GM23338 (cell line): ENCODE data around the gene BMPR1B. TPM values are rescaled to one million over a fixed set of nuclear protein-coding genes. Genes with fewer than 3 reads are reported as not detected.

Experiments
- ATAC-seq: fragments of 200-7000 bp; cut with Tn5 transposase; 3 replicates; pipeline ENCODE4 v1.9.1; 2020
- DNase-seq: peaks from one replicate; pipeline ENCODE4 v3.0.0-alpha.2; 2015; ENCODE audit warnings: low spot score
- H2AFZ ChIP-seq: fragments of 200-600 bp; sonication (generic); 2 replicates; pipeline ENCODE4 v1.8.0; 2016; ENCODE audit warnings: antibody characterized with exemption, mild to moderate bottlenecking, moderate library complexity
- H3F3A ChIP-seq: fragments of 200-600 bp; sonication (generic); replicated peaks from 2 replicates; pipeline ENCODE4 v1.8.0; 2017; ENCODE audit warnings: antibody characterized with exemption, mixed run types, low read depth
- H3K27ac ChIP-seq: fragments of 200-600 bp; sonication (generic); 2 replicates; pipeline ENCODE4 v1.6.1; 2016; ENCODE audit warnings: low read depth
- H3K27me3 ChIP-seq: fragments of 200-600 bp; sonication (generic); 2 replicates; pipeline ENCODE4 v1.8.0; 2016; ENCODE audit warnings: mild to moderate bottlenecking, mixed run types, moderate library complexity; ENCODE audit not compliant: insufficient read depth
- H3K36me3 ChIP-seq: fragments of 200-600 bp; sonication (generic); 2 replicates; pipeline ENCODE4 v1.8.0; 2016; ENCODE audit warnings: mild to moderate bottlenecking; ENCODE audit not compliant: insufficient read depth
- H3K4me1 ChIP-seq: fragments of 200-600 bp; sonication (generic); 2 replicates; pipeline ENCODE4 v1.8.0; 2016; ENCODE audit warnings: mild to moderate bottlenecking, moderate library complexity; ENCODE audit not compliant: insufficient read depth
- H3K4me2 ChIP-seq: fragments of 200-600 bp; sonication (generic); 2 replicates; pipeline ENCODE4 v1.7.1; 2017; ENCODE audit warnings: mixed run types
- H3K4me3 ChIP-seq: fragments of 200-600 bp; sonication (generic); 2 replicates; pipeline ENCODE4 v1.6.1; 2016; ENCODE audit warnings: mixed run types
- H3K79me2 ChIP-seq: fragments of 200-600 bp; sonication (generic); replicated peaks from 2 replicates; pipeline ENCODE4 v1.8.0; 2017; ENCODE audit warnings: mild to moderate bottlenecking; ENCODE audit not compliant: insufficient read depth
- H3K9me2 ChIP-seq: fragments of 200-600 bp; sonication (generic); 2 replicates; pipeline ENCODE4 v1.8.0; 2017; ENCODE audit not compliant: insufficient read depth
- H4K20me1 ChIP-seq: fragments of 200-600 bp; sonication (generic); replicated peaks from 2 replicates; pipeline ENCODE4 v1.8.0; 2017; ENCODE audit warnings: mild to moderate bottlenecking; ENCODE audit not compliant: insufficient read depth
- H3K27ac Mint-ChIP-seq: 2 replicates; pipeline ENCODE4 v1.8.0; 2020; ENCODE audit warnings: inconsistent platforms, mild to moderate bottlenecking, moderate library complexity, mixed read lengths
- H3K27me3 Mint-ChIP-seq: 3 replicates; pipeline ENCODE4 v1.8.0; 2022; ENCODE audit warnings: low read depth, mild to moderate bottlenecking, moderate library complexity, mixed read lengths, inconsistent platforms; ENCODE audit not compliant: insufficient read depth, poor library complexity
- H3K36me3 Mint-ChIP-seq: 3 replicates; pipeline ENCODE4 v1.8.0; 2021; ENCODE audit warnings: low read depth, mild to moderate bottlenecking, inconsistent platforms, moderate library complexity, mixed read lengths
- H3K4me1 Mint-ChIP-seq: 3 replicates; pipeline ENCODE4 v1.8.0; 2020; ENCODE audit warnings: mild to moderate bottlenecking, inconsistent platforms, mixed read lengths
- H3K4me3 Mint-ChIP-seq: 3 replicates; pipeline ENCODE4 v1.8.0; 2021; ENCODE audit warnings: moderate library complexity, mild to moderate bottlenecking, inconsistent platforms, mixed read lengths
- H3K9me3 Mint-ChIP-seq: 3 replicates; pipeline ENCODE4 v1.8.0; 2020; ENCODE audit warnings: moderate library complexity, mild to moderate bottlenecking, inconsistent platforms, mixed read lengths
- CREB1 ChIP-seq: fragments of 250-450 bp; sonication (Bioruptor Pico); IDR thresholded peaks from 2 replicates; pipeline ENCODE4 v1.5.0; 2020; ENCODE audit warnings: low read depth, mild to moderate bottlenecking, moderate library complexity
- NANOG ChIP-seq: IDR thresholded peaks from 2 replicates; pipeline ENCODE4 v1.6.1; 2016; ENCODE audit warnings: antibody characterized with exemption, borderline replicate concordance
- ZNF114 ChIP-seq: fragments of 250-450 bp; sonication (Bioruptor Pico); IDR thresholded peaks from 2 replicates; pipeline ENCODE4 v1.5.0; 2020; ENCODE audit warnings: mild to moderate bottlenecking, moderate library complexity
- polyA plus RNA-seq: library from polyadenylated mRNA; unstranded; fragments of >200 nt; fragmentation: Nextera tagmentation; extraction: Ambion mirVana; gene quantifications from 2 replicates; pipeline ENCODE4 v1.2.1, GENCODE V29; 2016
- total RNA-seq: library from RNA; depleted of rRNA; stranded (reverse); fragments of >200 nt; shearing (Covaris generic); gene quantifications from 2 replicates; pipeline ENCODE4 v1.2.3, GENCODE V29; 2014
- TF ChIP-seq, protein P1 (sequence below): fragments of 250-450 bp; sonication (Bioruptor Pico); IDR thresholded peaks from 2 replicates; pipeline ENCODE4 v1.5.0; 2020; ENCODE audit warnings: mild to moderate bottlenecking, moderate library complexity
- TF ChIP-seq, protein P2 (sequence below): IDR thresholded peaks from one replicate; pipeline ENCODE4 v1.6.1; 2018; ENCODE audit warnings: antibody characterized with exemption; ENCODE audit not compliant: unreplicated experiment

Gene BMPR1B
- total and polyA plus RNA-seq, 2 experiments from 2014 or later, result 0.48 to 1.0 TPM

DNA sequence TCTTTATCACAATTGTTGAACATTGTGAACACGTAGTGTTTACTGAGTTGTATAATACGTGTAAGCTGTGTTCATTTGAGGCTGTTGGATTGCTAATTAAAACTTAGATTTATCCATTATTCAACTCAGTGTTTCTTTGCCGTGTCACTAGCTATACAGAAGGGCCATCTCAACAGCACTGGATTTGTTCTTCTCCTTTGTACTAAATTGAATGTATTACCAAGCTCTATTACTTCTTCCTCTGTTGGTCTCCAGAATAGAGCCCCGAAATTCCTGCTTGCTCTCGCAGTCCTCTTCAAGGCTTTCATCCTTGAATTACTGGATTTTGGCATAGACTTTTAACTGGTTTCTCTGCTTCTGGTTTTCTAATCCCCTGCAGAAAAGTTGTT lies 182.8 kb downstream of the BMPR1B start:
- H3F3A ChIP-seq, result no peaks in the 10 kb centered on the region
- no peak overlapping the region for H3K4me2 ChIP-seq
- H3K36me3 ChIP-seq, result no peaks in the 10 kb centered on the region
- Mint-ChIP-seq H3K27ac (no peak overlapping the region), H3K4me1 (peaks cover 19% of the 10 kb centered on the region; the same call in 2 of the 3 replicates), H3K9me3 (no peaks in the 10 kb centered on the region), H3K4me3 (no peak overlapping the region), H3K27me3 (peaks cover 3% of the 10 kb centered on the region), H3K36me3 (no peaks in the 10 kb centered on the region)
- H3K4me3 ChIP-seq, result no peak overlapping the region
- ATAC-seq, result no peak
- peaks cover 10% of the 10 kb centered on the region; the same call in 1 of the 2 replicates for H3K4me1 ChIP-seq
- no peak overlapping the region for H3K27ac ChIP-seq
- TF ChIP-seq, protein P1, sequence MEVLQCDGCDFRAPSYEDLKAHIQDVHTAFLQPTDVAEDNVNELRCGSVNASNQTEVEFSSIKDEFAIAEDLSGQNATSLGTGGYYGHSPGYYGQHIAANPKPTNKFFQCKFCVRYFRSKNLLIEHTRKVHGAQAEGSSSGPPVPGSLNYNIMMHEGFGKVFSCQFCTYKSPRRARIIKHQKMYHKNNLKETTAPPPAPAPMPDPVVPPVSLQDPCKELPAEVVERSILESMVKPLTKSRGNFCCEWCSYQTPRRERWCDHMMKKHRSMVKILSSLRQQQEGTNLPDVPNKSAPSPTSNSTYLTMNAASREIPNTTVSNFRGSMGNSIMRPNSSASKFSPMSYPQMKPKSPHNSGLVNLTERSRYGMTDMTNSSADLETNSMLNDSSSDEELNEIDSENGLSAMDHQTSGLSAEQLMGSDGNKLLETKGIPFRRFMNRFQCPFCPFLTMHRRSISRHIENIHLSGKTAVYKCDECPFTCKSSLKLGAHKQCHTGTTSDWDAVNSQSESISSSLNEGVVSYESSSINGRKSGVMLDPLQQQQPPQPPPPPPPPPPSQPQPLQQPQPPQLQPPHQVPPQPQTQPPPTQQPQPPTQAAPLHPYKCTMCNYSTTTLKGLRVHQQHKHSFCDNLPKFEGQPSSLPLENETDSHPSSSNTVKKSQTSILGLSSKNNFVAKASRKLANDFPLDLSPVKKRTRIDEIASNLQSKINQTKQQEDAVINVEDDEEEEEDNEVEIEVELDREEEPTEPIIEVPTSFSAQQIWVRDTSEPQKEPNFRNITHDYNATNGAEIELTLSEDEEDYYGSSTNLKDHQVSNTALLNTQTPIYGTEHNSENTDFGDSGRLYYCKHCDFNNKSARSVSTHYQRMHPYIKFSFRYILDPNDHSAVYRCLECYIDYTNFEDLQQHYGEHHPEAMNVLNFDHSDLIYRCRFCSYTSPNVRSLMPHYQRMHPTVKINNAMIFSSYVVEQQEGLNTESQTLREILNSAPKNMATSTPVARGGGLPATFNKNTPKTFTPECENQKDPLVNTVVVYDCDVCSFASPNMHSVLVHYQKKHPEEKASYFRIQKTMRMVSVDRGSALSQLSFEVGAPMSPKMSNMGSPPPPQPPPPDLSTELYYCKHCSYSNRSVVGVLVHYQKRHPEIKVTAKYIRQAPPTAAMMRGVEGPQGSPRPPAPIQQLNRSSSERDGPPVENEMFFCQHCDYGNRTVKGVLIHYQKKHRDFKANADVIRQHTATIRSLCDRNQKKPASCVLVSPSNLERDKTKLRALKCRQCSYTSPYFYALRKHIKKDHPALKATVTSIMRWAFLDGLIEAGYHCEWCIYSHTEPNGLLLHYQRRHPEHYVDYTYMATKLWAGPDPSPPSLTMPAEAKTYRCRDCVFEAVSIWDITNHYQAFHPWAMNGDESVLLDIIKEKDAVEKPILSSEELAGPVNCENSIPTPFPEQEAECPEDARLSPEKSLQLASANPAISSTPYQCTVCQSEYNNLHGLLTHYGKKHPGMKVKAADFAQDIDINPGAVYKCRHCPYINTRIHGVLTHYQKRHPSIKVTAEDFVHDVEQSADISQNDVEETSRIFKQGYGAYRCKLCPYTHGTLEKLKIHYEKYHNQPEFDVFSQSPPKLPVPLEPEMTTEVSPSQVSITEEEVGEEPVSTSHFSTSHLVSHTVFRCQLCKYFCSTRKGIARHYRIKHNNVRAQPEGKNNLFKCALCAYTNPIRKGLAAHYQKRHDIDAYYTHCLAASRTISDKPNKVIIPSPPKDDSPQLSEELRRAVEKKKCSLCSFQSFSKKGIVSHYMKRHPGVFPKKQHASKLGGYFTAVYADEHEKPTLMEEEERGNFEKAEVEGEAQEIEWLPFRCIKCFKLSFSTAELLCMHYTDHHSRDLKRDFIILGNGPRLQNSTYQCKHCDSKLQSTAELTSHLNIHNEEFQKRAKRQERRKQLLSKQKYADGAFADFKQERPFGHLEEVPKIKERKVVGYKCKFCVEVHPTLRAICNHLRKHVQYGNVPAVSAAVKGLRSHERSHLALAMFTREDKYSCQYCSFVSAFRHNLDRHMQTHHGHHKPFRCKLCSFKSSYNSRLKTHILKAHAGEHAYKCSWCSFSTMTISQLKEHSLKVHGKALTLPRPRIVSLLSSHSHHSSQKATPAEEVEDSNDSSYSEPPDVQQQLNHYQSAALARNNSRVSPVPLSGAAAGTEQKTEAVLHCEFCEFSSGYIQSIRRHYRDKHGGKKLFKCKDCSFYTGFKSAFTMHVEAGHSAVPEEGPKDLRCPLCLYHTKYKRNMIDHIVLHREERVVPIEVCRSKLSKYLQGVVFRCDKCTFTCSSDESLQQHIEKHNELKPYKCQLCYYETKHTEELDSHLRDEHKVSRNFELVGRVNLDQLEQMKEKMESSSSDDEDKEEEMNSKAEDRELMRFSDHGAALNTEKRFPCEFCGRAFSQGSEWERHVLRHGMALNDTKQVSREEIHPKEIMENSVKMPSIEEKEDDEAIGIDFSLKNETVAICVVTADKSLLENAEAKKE (CRISPR knock-in tag), result no peak
- TF ChIP-seq NANOG (no peak), CREB1 (CRISPR knock-in tag) (no peak), ZNF114 (no peak)
- TF ChIP-seq, protein P2, sequence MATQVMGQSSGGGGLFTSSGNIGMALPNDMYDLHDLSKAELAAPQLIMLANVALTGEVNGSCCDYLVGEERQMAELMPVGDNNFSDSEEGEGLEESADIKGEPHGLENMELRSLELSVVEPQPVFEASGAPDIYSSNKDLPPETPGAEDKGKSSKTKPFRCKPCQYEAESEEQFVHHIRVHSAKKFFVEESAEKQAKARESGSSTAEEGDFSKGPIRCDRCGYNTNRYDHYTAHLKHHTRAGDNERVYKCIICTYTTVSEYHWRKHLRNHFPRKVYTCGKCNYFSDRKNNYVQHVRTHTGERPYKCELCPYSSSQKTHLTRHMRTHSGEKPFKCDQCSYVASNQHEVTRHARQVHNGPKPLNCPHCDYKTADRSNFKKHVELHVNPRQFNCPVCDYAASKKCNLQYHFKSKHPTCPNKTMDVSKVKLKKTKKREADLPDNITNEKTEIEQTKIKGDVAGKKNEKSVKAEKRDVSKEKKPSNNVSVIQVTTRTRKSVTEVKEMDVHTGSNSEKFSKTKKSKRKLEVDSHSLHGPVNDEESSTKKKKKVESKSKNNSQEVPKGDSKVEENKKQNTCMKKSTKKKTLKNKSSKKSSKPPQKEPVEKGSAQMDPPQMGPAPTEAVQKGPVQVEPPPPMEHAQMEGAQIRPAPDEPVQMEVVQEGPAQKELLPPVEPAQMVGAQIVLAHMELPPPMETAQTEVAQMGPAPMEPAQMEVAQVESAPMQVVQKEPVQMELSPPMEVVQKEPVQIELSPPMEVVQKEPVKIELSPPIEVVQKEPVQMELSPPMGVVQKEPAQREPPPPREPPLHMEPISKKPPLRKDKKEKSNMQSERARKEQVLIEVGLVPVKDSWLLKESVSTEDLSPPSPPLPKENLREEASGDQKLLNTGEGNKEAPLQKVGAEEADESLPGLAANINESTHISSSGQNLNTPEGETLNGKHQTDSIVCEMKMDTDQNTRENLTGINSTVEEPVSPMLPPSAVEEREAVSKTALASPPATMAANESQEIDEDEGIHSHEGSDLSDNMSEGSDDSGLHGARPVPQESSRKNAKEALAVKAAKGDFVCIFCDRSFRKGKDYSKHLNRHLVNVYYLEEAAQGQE, result no peak
- H2AFZ ChIP-seq, result peak overlapping the region; percentile 24; the same call in 1 of the 2 replicates
- no peaks in the 10 kb centered on the region for H3K79me2 ChIP-seq
- no peaks in the 10 kb centered on the region for H4K20me1 ChIP-seq
- no peaks in the 10 kb centered on the region for H3K27me3 ChIP-seq
- no peak for DNase-seq
- H3K9me2 ChIP-seq, result no peaks in the 10 kb centered on the region
